H9 (cell line): ENCODE measurements around the gene NBPF8. TPM values are rescaled to one million over a fixed set of nuclear protein-coding genes. Genes with fewer than 3 reads are reported as not detected.
"Not testable (repeated sequence)": the region's sequence is repeated elsewhere in the genome, so short reads cannot be mapped to it uniquely, and the experiment has no call there.

ENCODE experiments used
- DNase-seq: peaks from one replicate; pipeline ENCODE4 v3.0.0-alpha.2; 2017
- H2AFZ ChIP-seq: one replicate; pipeline ENCODE4 v1.6.1; 2013; ENCODE audit warnings: mild to moderate bottlenecking, low read length, control low read depth, moderate library complexity
- H2AK5ac ChIP-seq: 2 replicates; pipeline ENCODE4 v1.6.1; 2013; ENCODE audit warnings: low read length, control low read depth, mixed read lengths; ENCODE audit not compliant: insufficient read length
- H2BK120ac ChIP-seq: one replicate; pipeline ENCODE4 v1.6.1; 2013; ENCODE audit warnings: low read depth, mild to moderate bottlenecking, low read length, control low read depth, inconsistent platforms; ENCODE audit not compliant: poor library complexity, severe bottlenecking
- H2BK12ac ChIP-seq: 2 replicates; pipeline ENCODE4 v1.6.1; 2013; ENCODE audit warnings: low read length, control low read depth, mixed read lengths, low read depth; ENCODE audit not compliant: insufficient read length
- H2BK15ac ChIP-seq: 2 replicates; pipeline ENCODE4 v1.6.1; 2013; ENCODE audit warnings: low read depth, low read length, control low read depth
- H2BK20ac ChIP-seq: one replicate; pipeline ENCODE4 v1.6.1; 2013; ENCODE audit warnings: low read depth, mild to moderate bottlenecking, low read length, control low read depth, inconsistent platforms; ENCODE audit not compliant: poor library complexity, severe bottlenecking
- H2BK5ac ChIP-seq: 2 replicates; pipeline ENCODE4 v1.6.1; 2013; ENCODE audit warnings: low read length, control low read depth, mixed read lengths; ENCODE audit not compliant: insufficient read length
- H3K14ac ChIP-seq: 2 replicates; pipeline ENCODE4 v1.6.1; 2013; ENCODE audit warnings: low read length, control low read depth; ENCODE audit not compliant: insufficient read depth
- H3K18ac ChIP-seq: 2 replicates; pipeline ENCODE4 v1.6.1; 2013; ENCODE audit warnings: low read depth, mild to moderate bottlenecking, mixed read lengths, low read length, control low read depth; ENCODE audit not compliant: insufficient read length
- H3K23ac ChIP-seq: 2 replicates; pipeline ENCODE4 v1.6.1; 2013; ENCODE audit warnings: low read length, control low read depth, mixed read lengths, low read depth; ENCODE audit not compliant: insufficient read length
- H3K23me2 ChIP-seq: 2 replicates; pipeline ENCODE4 v1.6.1; 2013; ENCODE audit warnings: low read depth, mild to moderate bottlenecking, mixed read lengths, low read length, control low read depth; ENCODE audit not compliant: insufficient read length, poor library complexity, severe bottlenecking
- H3K27ac ChIP-seq: 2 replicates; pipeline ENCODE4 v1.5.1; 2013; ENCODE audit warnings: low read length, control low read depth, mixed read lengths, low read depth; ENCODE audit not compliant: insufficient read length
- H3K27me3 ChIP-seq: 2 replicates; pipeline ENCODE4 v1.6.1; 2013; ENCODE audit warnings: low read length, control low read depth, inconsistent platforms; ENCODE audit not compliant: insufficient read depth
- H3K4ac ChIP-seq: 2 replicates; pipeline ENCODE4 v1.6.1; 2013; ENCODE audit warnings: low read depth, mild to moderate bottlenecking, control low read depth, inconsistent platforms, low read length, moderate library complexity
- H3K4me1 ChIP-seq: 2 replicates; pipeline ENCODE4 v1.6.1; 2013; ENCODE audit warnings: low read length, control low read depth, inconsistent platforms; ENCODE audit not compliant: insufficient read depth
- H3K4me2 ChIP-seq: 2 replicates; pipeline ENCODE4 v1.6.1; 2013; ENCODE audit warnings: low read length, control low read depth, mixed read lengths; ENCODE audit not compliant: insufficient read length, insufficient read depth
- H3K56ac ChIP-seq: 2 replicates; pipeline ENCODE4 v1.6.1; 2013; ENCODE audit warnings: low read depth, mild to moderate bottlenecking, mixed read lengths, low read length, control low read depth; ENCODE audit not compliant: insufficient read length
- H3K79me1 ChIP-seq: 2 replicates; pipeline ENCODE4 v1.6.1; 2013; ENCODE audit warnings: low read depth, mild to moderate bottlenecking, moderate library complexity, low read length, control low read depth, inconsistent platforms; ENCODE audit not compliant: insufficient read depth, poor library complexity, severe bottlenecking
- H3K79me2 ChIP-seq: 2 replicates; pipeline ENCODE4 v1.6.1; 2013; ENCODE audit warnings: low read length, control low read depth, inconsistent platforms; ENCODE audit not compliant: insufficient read depth
- H3K9ac ChIP-seq: 2 replicates; pipeline ENCODE4 v1.6.1; 2013; ENCODE audit warnings: low read length, control low read depth, mixed read lengths; ENCODE audit not compliant: insufficient read length; ENCODE audit errors: extremely low read depth
- H3K9me3 ChIP-seq: one replicate; pipeline ENCODE4 v1.6.1; 2013; ENCODE audit warnings: low read depth, low read length, inconsistent platforms; ENCODE audit not compliant: control insufficient read depth
- H3T11ph ChIP-seq: one replicate; pipeline ENCODE4 v1.6.1; 2013; ENCODE audit warnings: mild to moderate bottlenecking, low read length, control low read depth, inconsistent platforms
- H4K20me1 ChIP-seq: one replicate; pipeline ENCODE4 v1.6.1; 2013; ENCODE audit not compliant: control insufficient read depth, insufficient read length, insufficient read depth
- H4K5ac ChIP-seq: 2 replicates; pipeline ENCODE4 v1.6.1; 2013; ENCODE audit warnings: low read depth, mild to moderate bottlenecking, mixed read lengths, low read length, control low read depth; ENCODE audit not compliant: insufficient read length
- H4K8ac ChIP-seq: replicated peaks from 2 replicates; pipeline ENCODE4 v1.6.1; 2013; ENCODE audit warnings: low read length, control low read depth, mixed read lengths, low read depth; ENCODE audit not compliant: insufficient read length
- H4K91ac ChIP-seq: 2 replicates; pipeline ENCODE4 v1.6.1; 2013; ENCODE audit warnings: low read depth, mild to moderate bottlenecking, moderate library complexity, mixed read lengths, low read length, control low read depth; ENCODE audit not compliant: insufficient read length
- H3K27ac Mint-ChIP-seq, 3 experiments: 2 replicates in 2 of 3; 3 replicates in 1 of 3; pipeline ENCODE4 v1.8.0; 2020 to 2021; ENCODE audit warnings: mixed read lengths in 3 of 3, mild to moderate bottlenecking in 1 of 3, moderate library complexity in 1 of 3
- H3K27me3 Mint-ChIP-seq: 2 replicates; pipeline ENCODE4 v1.8.0; 2021; ENCODE audit warnings: low read depth, mild to moderate bottlenecking, moderate library complexity, mixed read lengths
- H3K36me3 Mint-ChIP-seq, 3 experiments: 2 replicates in 2 of 3; 3 replicates in 1 of 3; pipeline ENCODE4 v1.8.0; 2020 to 2021; ENCODE audit warnings: low read depth in 3 of 3, mixed read lengths in 3 of 3; ENCODE audit not compliant: insufficient read depth in 1 of 3
- H3K4me1 Mint-ChIP-seq, 2 experiments: 2 replicates each; pipeline ENCODE4 v1.8.0; 2020; ENCODE audit warnings: mixed read lengths in 2 of 2
- H3K4me3 Mint-ChIP-seq, 2 experiments: 2 replicates in 1 of 2; 3 replicates in 1 of 2; pipeline ENCODE4 v1.8.0; 2020 to 2021; ENCODE audit warnings: mild to moderate bottlenecking in 2 of 2, mixed read lengths in 2 of 2, moderate library complexity in 1 of 2
- H3K9me3 Mint-ChIP-seq, 2 experiments: 2 replicates in 1 of 2; 3 replicates in 1 of 2; pipeline ENCODE4 v1.8.0; 2020; ENCODE audit warnings: mild to moderate bottlenecking in 2 of 2, mixed read lengths in 2 of 2, moderate library complexity in 1 of 2
- WGBS: extraction: QIAGEN DNeasy Blood & Tissue Kit; methylation state at CpG from one replicate; pipeline ENCODE4 v1.1.7; 2013; ENCODE audit warnings: missing lambda C conversion rate, low lambda C conversion rate, mixed read lengths; ENCODE audit not compliant: insufficient read length; ENCODE audit errors: extremely low coverage; 5-methylcytosine and 5-hydroxymethylcytosine counted together
- total RNA-seq: library from RNA; stranded (reverse); gene quantifications from 2 replicates; pipeline ENCODE4 v1.2.1, GENCODE V29; 2021

NBPF8 gene
- total RNA-seq, 1 experiment from 2014 or later = 0.96 TPM

- not testable (repeated sequence) for H3K27ac Mint-ChIP-seq, H3K4me3 Mint-ChIP-seq, H3K9me3 ChIP-seq, H3K9me3 Mint-ChIP-seq, H2AFZ ChIP-seq, H2BK20ac ChIP-seq, H3K56ac ChIP-seq, H2AK5ac ChIP-seq, H3K27ac ChIP-seq, H2BK15ac ChIP-seq, H3K4me1 ChIP-seq, H3K4me1 Mint-ChIP-seq, H3K23me2 ChIP-seq, H2BK120ac ChIP-seq, H3K4me2 ChIP-seq, H3K14ac ChIP-seq, H4K8ac ChIP-seq, H4K5ac ChIP-seq, H3K79me2 ChIP-seq, H3K27me3 Mint-ChIP-seq, DNase-seq, H3K23ac ChIP-seq, H3K79me1 ChIP-seq, H2BK5ac ChIP-seq, H2BK12ac ChIP-seq, H3K18ac ChIP-seq, H3K36me3 Mint-ChIP-seq, H3T11ph ChIP-seq, H3K4ac ChIP-seq, H3K9ac ChIP-seq, H3K27me3 ChIP-seq, H4K91ac ChIP-seq, H4K20me1 ChIP-seq
- no CpG with 5 or more reads among the region's 5 CpGs for WGBS
Measured at GRCh38 chr1:120386651-120387050, 28.2 kb upstream of the NBPF8 start.
